Measurements from ENCODE around the gene EMILIN1.
"Not testable (repeated sequence)": the region's sequence is repeated elsewhere in the genome, so short reads cannot be mapped to it uniquely, and the experiment has no call there.

The EMILIN1 gene

DNA sequence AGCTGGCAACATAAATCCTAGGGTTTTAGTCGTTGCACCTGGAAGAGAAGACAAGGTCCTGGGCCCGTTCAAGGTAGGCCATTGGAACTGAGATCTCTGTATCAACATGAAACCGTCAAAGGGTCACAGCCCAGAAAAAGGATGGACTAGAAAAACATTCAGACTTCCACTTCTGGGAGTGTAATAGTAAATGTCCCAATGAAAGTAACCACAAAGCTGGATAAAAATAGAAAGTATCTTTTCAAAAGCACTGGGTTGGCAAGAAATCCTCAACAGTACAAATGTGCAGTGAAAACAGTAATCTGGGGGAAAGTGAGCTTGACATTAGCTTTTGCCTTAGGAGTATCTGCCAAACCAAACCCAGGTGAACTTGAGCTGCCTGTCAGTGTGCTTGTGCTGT is 27.6 kb downstream of the EMILIN1 start:
- Histone ChIP-seq H3K9me3 (ENCODE audit: control insufficient read depth, insufficient read depth, low read length) (no peaks in the 10 kb centered on the region), H3K4me1 (ENCODE audit: control insufficient read depth, insufficient read depth, low read length) (no peaks in the 10 kb centered on the region), H3K9ac (ENCODE audit: low read depth, low read length) (no peak overlapping the region), H3K27me3 (ENCODE audit: control insufficient read depth, insufficient read depth, low read length) (no peaks in the 10 kb centered on the region), H3K4me3 (ENCODE audit: low read depth, low read length) (no peak overlapping the region), H3K36me3 (ENCODE audit: control insufficient read depth, insufficient read depth, low read length) (no peaks in the 10 kb centered on the region)

DNA sequence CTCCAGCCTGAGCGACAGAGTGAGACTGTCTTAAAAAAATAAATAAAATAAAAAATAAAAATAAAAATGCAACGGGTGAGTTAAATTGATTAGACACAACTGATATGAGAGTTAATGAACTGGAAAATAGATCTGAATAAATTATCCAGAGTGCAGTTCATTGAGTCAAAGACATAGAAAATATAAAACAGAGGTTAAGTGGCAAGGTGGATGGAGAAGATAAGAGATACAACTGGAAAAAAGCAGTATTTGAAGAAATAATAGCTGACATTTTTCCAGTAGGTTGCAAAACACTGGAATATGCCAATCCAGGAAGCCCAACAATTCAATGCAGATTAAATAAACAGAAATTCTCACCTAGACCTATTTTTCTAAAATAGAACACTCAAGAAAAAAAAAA is 29.8 kb downstream of the EMILIN1 start:
- Histone ChIP-seq H3K4me3 (ENCODE audit: low read depth, low read length) (no peak overlapping the region), H3K9ac (ENCODE audit: low read depth, low read length) (no peak overlapping the region), H3K9me3 (ENCODE audit: control insufficient read depth, insufficient read depth, low read length) (no peaks in the 10 kb centered on the region), H3K27me3 (ENCODE audit: control insufficient read depth, insufficient read depth, low read length) (no peaks in the 10 kb centered on the region), H3K4me1 (ENCODE audit: control insufficient read depth, insufficient read depth, low read length) (no peaks in the 10 kb centered on the region), H3K36me3 (ENCODE audit: control insufficient read depth, insufficient read depth, low read length) (no peaks in the 10 kb centered on the region)

DNA sequence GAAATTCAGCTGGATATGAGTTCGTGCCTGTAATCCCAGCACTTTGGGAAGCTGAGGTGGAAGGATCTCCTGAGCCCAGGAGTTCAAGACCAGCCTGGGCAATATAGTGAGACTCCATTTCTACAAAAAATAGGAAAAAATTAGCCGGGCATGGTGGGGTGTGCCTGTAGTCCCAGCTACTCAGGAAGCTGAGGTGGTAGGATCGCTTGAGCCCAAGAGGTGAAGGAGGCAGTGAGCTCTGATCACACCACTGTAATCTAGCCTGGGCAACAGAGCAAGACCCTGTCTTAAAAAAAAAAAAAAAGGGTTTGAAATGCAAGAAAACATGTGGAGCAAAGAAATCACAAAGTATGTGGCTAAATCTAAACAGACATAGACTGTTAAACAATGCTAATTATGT is 30.7 kb downstream of the EMILIN1 start:
- H3K4me3 ChIP-seq (ENCODE audit: low read depth, low read length): no peak overlapping the region
- H3K9ac ChIP-seq (ENCODE audit: low read depth, low read length): no peak overlapping the region
- H3K9me3 ChIP-seq (ENCODE audit: control insufficient read depth, insufficient read depth, low read length): no peaks in the 10 kb centered on the region
- H3K4me1 ChIP-seq (ENCODE audit: control insufficient read depth, insufficient read depth, low read length): no peaks in the 10 kb centered on the region
- no peaks in the 10 kb centered on the region for H3K27me3 ChIP-seq (ENCODE audit: control insufficient read depth, insufficient read depth, low read length)
- H3K36me3 ChIP-seq (ENCODE audit: control insufficient read depth, insufficient read depth, low read length): no peaks in the 10 kb centered on the region

DNA sequence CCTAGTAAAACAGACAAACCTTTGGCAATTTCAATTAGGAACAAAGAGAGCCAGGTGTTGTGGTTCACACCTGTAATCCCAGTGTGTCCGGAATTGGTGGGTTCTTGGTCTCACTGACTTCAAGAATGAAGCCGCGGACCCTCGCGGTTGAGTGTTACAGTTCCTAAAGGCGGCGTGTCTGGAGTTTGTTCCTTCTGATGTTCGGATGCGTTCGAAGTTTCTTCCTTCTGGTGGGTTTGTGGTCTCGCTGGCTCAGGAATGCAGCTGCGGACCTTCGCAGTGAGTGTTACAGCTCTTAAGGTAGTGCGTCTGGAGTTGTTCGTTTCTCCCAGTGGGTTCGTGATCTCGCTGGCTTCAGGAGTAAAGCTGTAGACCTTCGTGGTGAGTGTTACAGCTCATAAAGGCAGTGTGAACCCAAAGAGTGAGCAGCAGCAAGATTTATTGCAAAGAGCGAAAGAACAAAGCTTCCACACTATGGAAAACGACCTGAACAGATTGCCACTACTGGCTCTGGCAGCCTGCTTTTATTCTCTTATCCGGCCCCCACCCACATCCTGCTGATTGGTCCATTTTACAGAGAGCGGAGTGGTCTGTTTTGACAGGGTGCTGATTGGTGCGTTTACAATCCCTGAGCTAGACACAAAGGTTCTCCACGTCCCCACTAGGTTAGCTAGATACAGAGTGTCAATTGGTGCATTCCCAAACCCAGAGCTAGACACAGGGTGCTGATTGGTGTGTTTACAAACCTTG is 32.4 kb downstream of the EMILIN1 start:
- H3K4me3 ChIP-seq (ENCODE audit: low read depth, low read length); H3K27me3 ChIP-seq (ENCODE audit: control insufficient read depth, insufficient read depth, low read length); H3K9ac ChIP-seq (ENCODE audit: low read depth, low read length): not testable (repeated sequence)

DNA sequence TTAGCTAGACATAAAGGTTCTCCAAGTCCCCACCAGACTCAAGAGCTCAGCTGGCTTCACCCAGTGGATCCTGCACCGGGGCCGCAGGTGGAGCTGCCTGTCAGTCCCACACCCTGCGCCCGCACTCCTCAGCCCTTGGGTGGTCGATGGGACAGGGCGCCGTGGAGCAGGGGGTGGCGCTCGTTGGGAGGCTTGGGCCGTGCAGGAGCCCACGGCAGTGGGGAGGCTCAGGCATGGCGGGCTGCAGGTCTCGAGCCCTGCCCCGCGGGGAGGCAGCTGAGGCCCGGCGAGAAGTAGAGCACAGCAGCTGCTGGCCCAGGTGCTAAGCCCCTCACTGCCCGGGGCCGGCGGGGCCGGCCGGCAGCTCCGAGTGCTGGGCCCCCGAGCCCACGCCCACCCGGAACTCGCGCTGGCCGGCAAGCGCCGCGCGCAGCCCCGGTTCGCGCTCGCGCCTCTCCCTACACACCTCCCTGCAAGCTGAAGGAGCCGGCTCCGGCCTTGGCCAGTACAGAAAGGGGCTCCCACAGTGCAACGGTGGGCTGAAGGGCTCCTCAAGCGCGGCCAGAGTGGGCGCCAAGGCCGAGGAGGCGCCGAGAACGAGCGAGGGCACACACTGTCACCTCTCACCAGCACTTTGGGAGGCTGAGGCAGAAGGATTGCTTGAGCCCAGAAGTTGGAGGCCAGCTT is 33.1 kb downstream of the EMILIN1 start:
- not testable (repeated sequence) for H3K27me3 ChIP-seq (ENCODE audit: control insufficient read depth, insufficient read depth, low read length); H3K4me3 ChIP-seq (ENCODE audit: low read depth, low read length); H3K36me3 ChIP-seq (ENCODE audit: control insufficient read depth, insufficient read depth, low read length); H3K9ac ChIP-seq (ENCODE audit: low read depth, low read length); H3K4me1 ChIP-seq (ENCODE audit: control insufficient read depth, insufficient read depth, low read length); H3K9me3 ChIP-seq (ENCODE audit: control insufficient read depth, insufficient read depth, low read length)

More for the DNA sequence above, 32.4 kb downstream of the EMILIN1 start:
- not testable (repeated sequence) for H3K9me3 ChIP-seq (ENCODE audit: control insufficient read depth, insufficient read depth, low read length); H3K4me1 ChIP-seq (ENCODE audit: control insufficient read depth, insufficient read depth, low read length); H3K36me3 ChIP-seq (ENCODE audit: control insufficient read depth, insufficient read depth, low read length)

DNA sequence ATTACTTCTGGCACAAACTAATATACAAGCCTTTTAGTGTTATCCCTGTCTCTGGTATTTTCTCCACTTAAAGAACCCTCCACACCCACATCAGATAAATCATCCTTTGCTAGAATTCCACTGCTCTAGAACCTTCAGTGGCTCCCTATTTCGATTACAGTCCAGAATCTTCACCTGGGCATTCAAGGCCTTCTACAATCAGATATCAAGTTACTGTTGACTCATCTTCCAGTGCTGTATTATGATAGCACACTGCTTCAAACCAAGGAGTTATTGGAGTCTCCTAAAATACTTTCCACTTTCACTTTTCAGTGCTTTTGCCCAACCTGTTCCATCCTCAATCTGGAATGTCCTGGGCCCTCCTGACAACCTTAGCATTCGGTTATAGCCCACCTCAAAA is 37.1 kb downstream of the EMILIN1 start:
- H3K36me3 ChIP-seq (ENCODE audit: control insufficient read depth, insufficient read depth, low read length): no peaks in the 10 kb centered on the region
- H3K27me3 ChIP-seq (ENCODE audit: control insufficient read depth, insufficient read depth, low read length): peaks cover 33% of the 10 kb centered on the region
- H3K4me3 ChIP-seq (ENCODE audit: low read depth, low read length): no peak overlapping the region
- no peak overlapping the region for H3K9ac ChIP-seq (ENCODE audit: low read depth, low read length)
- no peaks in the 10 kb centered on the region for H3K4me1 ChIP-seq (ENCODE audit: control insufficient read depth, insufficient read depth, low read length)
- no peaks in the 10 kb centered on the region for H3K9me3 ChIP-seq (ENCODE audit: control insufficient read depth, insufficient read depth, low read length)

DNA sequence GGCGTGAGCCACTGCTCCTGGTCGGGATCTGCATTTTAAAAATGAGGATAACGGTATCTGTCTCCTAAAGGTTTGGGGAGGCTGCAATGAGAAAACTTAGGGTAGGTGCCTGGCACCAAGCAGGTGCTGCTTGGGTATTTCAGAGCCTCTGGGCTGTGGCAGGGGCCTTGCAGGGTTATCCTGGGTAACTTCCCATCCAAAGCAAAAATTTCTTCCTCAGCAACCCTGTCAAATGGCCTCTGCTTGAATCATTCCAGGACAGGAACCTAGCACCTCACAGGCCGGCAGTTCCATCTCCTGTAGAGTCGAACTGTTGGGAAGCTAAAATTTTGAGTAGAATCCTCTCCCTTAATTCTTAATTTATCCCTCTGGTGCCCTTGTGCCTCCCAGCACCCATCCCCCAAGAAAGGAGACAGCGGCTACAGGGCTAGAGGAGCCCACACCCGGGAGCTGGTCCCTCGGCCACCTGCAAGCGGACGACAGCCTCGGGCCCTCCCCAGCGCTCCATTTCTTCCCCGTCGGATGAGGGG is 39.6 kb downstream of the EMILIN1 start:
- Histone ChIP-seq H3K9me3 (ENCODE audit: control insufficient read depth, insufficient read depth, low read length) (no peaks in the 10 kb centered on the region), H3K27me3 (ENCODE audit: control insufficient read depth, insufficient read depth, low read length) (peaks cover 58% of the 10 kb centered on the region), H3K4me3 (ENCODE audit: low read depth, low read length) (peak overlapping the region; percentile 67), H3K36me3 (ENCODE audit: control insufficient read depth, insufficient read depth, low read length) (no peaks in the 10 kb centered on the region), H3K4me1 (ENCODE audit: control insufficient read depth, insufficient read depth, low read length) (no peaks in the 10 kb centered on the region), H3K9ac (ENCODE audit: low read depth, low read length) (no peak overlapping the region)

DNA sequence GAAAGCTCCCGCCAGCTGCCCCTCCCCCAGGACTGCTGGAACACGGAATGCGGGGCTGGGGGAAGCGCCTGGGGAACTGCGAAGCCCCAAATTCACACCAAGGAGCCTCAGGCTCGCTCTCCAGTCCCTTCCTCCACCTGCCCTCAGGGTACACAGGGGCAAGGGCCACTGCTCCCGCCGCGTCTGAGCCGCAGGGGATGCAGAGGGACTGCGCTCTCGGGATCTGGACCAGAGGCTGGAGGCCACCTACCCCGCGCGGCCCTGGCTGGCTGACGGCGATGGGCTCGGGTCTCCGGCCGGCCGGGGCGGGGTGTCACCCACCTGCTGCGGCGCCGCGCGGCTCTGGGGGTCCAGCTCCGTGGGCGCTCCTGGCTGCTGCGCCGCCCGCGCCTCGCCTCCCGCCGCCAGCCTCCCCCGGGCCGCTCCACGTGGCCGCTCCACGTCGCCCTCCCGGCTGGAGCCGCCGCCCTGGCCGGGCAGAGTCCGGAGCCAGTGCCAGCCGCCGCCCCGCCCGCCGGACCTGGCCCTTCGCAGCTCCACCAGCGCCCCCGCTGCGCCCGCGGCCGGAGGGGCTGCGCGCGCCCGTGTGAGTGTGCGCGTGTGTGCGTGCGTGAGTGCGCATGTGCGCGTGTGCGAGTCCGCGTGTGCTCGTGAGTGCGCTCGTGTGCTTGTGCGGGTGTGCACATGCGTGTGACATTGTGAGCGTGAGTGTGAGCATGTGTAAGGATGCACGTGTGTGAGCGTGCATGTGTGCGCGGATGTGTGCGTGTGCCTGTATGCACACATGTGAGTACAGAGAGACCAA is 40.3 kb downstream of the EMILIN1 start, which contains the start of gene CGREF1:
TSS of gene CGREF1 (minus strand) at position 604 of the 805 bp plus-strand sequence. CDS start 14,762 bp downstream, outside the sequence.
- no peaks in the 10 kb centered on the region for H3K4me1 ChIP-seq (ENCODE audit: control insufficient read depth, insufficient read depth, low read length)
- H3K9me3 ChIP-seq (ENCODE audit: control insufficient read depth, insufficient read depth, low read length): no peaks in the 10 kb centered on the region
- H3K4me3 ChIP-seq (ENCODE audit: low read depth, low read length): peak within 1 kb of the TSS; percentile 67
- peaks cover 62% of the 10 kb centered on the region for H3K27me3 ChIP-seq (ENCODE audit: control insufficient read depth, insufficient read depth, low read length)
- no peak within 1 kb of the TSS for H3K9ac ChIP-seq (ENCODE audit: low read depth, low read length)
- H3K36me3 ChIP-seq (ENCODE audit: control insufficient read depth, insufficient read depth, low read length): no peaks in the 10 kb centered on the region

DNA sequence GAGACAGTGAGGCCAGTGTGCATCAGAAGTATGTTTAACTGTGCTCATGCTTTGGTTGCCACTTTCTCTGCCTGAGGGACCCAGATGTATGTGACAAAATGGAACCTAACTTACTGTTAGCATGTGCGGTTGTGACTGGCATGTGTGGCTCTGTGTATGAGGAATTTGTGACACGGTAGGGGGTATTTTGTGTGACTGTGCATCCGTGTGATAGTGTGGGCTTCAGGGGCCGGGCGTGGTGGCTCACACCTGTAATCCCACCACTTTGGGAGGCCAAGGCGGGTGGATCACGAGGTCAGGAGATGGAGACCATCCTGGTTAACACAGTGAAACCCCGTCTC is 40.9 kb downstream of the EMILIN1 start:
- not testable (repeated sequence) for H3K9me3 ChIP-seq (ENCODE audit: control insufficient read depth, insufficient read depth, low read length); H3K36me3 ChIP-seq (ENCODE audit: control insufficient read depth, insufficient read depth, low read length); H3K4me1 ChIP-seq (ENCODE audit: control insufficient read depth, insufficient read depth, low read length); H3K9ac ChIP-seq (ENCODE audit: low read depth, low read length)
- Histone ChIP-seq H3K27me3 (ENCODE audit: control insufficient read depth, insufficient read depth, low read length) (peaks cover 67% of the 10 kb centered on the region), H3K4me3 (ENCODE audit: low read depth, low read length) (peak overlapping the region; percentile 48)

DNA sequence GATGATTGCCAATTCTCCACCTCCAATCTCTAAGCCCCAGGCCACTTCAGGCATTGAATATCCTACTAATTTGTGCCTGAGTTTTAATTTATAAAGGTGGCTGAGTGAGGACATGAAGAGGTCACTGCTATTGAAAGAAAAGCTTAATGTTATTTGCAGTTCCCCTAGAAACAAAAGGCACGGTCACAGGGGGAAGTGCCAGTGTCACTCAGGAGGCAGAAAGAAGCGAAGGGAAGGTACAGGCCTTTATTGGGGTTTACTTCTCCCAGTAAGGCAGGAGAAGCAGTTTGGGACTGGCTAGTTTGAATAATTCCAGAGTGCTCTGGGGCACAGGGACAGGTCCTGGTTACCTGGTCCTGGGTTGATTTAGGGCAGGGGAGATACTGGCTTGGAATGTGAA is 43.5 kb downstream of the EMILIN1 start:
- H3K36me3 ChIP-seq (ENCODE audit: control insufficient read depth, insufficient read depth, low read length): no peaks in the 10 kb centered on the region
- H3K27me3 ChIP-seq (ENCODE audit: control insufficient read depth, insufficient read depth, low read length): peaks cover 71% of the 10 kb centered on the region
- no peaks in the 10 kb centered on the region for H3K9me3 ChIP-seq (ENCODE audit: control insufficient read depth, insufficient read depth, low read length)
- H3K4me3 ChIP-seq (ENCODE audit: low read depth, low read length): no peak overlapping the region
- H3K9ac ChIP-seq (ENCODE audit: low read depth, low read length): no peak overlapping the region
- no peaks in the 10 kb centered on the region for H3K4me1 ChIP-seq (ENCODE audit: control insufficient read depth, insufficient read depth, low read length)

DNA sequence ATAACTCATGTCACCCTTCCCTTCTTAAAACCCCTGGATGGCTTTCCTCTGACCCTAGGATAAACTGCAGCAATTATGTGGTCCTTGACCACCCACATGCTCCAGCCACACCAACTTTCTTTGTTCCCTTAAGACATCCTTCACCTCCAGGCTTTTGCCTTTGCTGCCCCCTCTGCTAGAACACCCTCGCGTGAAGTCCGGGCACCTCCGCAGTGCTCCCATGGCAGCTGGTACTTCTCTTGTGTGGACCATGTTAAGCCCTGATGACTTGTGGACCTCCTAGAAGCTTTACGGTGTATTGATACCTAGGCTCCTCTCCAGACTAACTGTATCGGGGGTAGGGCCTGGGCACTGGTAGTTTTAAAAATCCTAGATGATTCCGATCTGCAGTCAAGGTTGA is 44.4 kb downstream of the EMILIN1 start:
- Histone ChIP-seq H3K36me3 (ENCODE audit: control insufficient read depth, insufficient read depth, low read length) (no peaks in the 10 kb centered on the region), H3K4me1 (ENCODE audit: control insufficient read depth, insufficient read depth, low read length) (no peaks in the 10 kb centered on the region), H3K9me3 (ENCODE audit: control insufficient read depth, insufficient read depth, low read length) (no peaks in the 10 kb centered on the region), H3K27me3 (ENCODE audit: control insufficient read depth, insufficient read depth, low read length) (peaks cover 64% of the 10 kb centered on the region), H3K9ac (ENCODE audit: low read depth, low read length) (no peak overlapping the region), H3K4me3 (ENCODE audit: low read depth, low read length) (peak overlapping the region; percentile 70)

Data from iPS-15b (cell line).